GM12878 (cell line): ENCODE results near the gene PHC2. TPM values are rescaled to one million over a fixed set of nuclear protein-coding genes. Genes with fewer than 3 reads are reported as not detected.

Experiments used
- ATAC-seq: fragments of 200-7000 bp; cut with Tn5 transposase; 3 replicates; pipeline ENCODE4 v1.9.1; 2020; ENCODE audit warnings: mild to moderate bottlenecking, moderate library complexity
- BruUV-seq: library from RNA; stranded (reverse); fragments of 400-500 nt; replicated peaks from 2 replicates; lab custom pipeline; 2021; lab: Mats Ljungman, UMichigan
- CTCF ChIA-PET: fragments of 300-600 bp; sonication (Branson Sonifier 250); formaldehyde crosslinking; extraction: SDS; loops from one replicate; lab custom pipeline; 2021; ENCODE audit warnings: inconsistent platforms; lab: Yijun Ruan, JAX
- POLR2A ChIA-PET: fragments of 350-600 bp; formaldehyde crosslinking; extraction: SDS; loops from one replicate; lab custom pipeline; 2021; ENCODE audit warnings: inconsistent platforms; lab: Charles Lee
- RAD21 ChIA-PET: fragments of 300-600 bp; sonication (Branson Sonifier 250); formaldehyde crosslinking; loops from one replicate; lab custom pipeline; 2023; ENCODE audit warnings: antibody characterized with exemption; ENCODE audit not compliant: unreplicated experiment; lab: Charles Lee
- SMC1A ChIA-PET: fragments of 300-600 bp; sonication (Branson Sonifier 250); formaldehyde crosslinking; loops from one replicate; lab custom pipeline; 2023; ENCODE audit not compliant: unreplicated experiment, uncharacterized antibody; lab: Charles Lee
- DNase-seq: peaks from one replicate; pipeline ENCODE4 v3.0.0-alpha.2; 2011; ENCODE audit warnings: low read depth, low spot score
- FAIRE-seq: peaks from 3 replicates; lab custom pipeline; 2011; peaks lifted over from hg19 to GRCh38; lab: Jason Lieb, UNC
- H2AFZ ChIP-seq: 2 replicates; pipeline ENCODE4 v1.6.0; 2011; ENCODE audit warnings: low read depth, low read length, control low read depth; ENCODE audit not compliant: control insufficient read depth
- H3K27ac ChIP-seq: 2 replicates; pipeline ENCODE4 v1.5.1; 2011; ENCODE audit warnings: control low read depth; ENCODE audit not compliant: control insufficient read depth, insufficient read depth
- H3K27me3 ChIP-seq, 2 experiments: replicated peaks in 1 of 2; 2 replicates each; pipeline versions ENCODE4 v1.6.0 to v1.6.1; 2011; ENCODE audit warnings: low read length in 1 of 2; ENCODE audit not compliant: control insufficient read depth in 2 of 2, insufficient read depth in 2 of 2
- H3K36me3 ChIP-seq, 2 experiments: 2 replicates each; pipeline ENCODE4 v1.5.1; 2011; ENCODE audit warnings: low read length in 1 of 2; ENCODE audit not compliant: control insufficient read depth in 2 of 2, insufficient read depth in 2 of 2
- H3K4me1 ChIP-seq: 2 replicates; pipeline ENCODE4 v1.6.1; 2011; ENCODE audit warnings: mild to moderate bottlenecking, low read length, moderate library complexity, mixed read lengths; ENCODE audit not compliant: control insufficient read depth, insufficient read depth
- H3K4me2 ChIP-seq: 2 replicates; pipeline ENCODE4 v1.6.0; 2011; ENCODE audit warnings: control low read depth; ENCODE audit not compliant: control insufficient read depth, insufficient read depth
- H3K4me3 ChIP-seq: fragments of 200-600 bp; sonication (generic); 2 replicates; pipeline ENCODE4 v1.5.1; 2016
- H3K79me2 ChIP-seq: 2 replicates; pipeline ENCODE4 v1.6.0; 2011; ENCODE audit warnings: low read length; ENCODE audit not compliant: control insufficient read depth, insufficient read depth
- H3K9ac ChIP-seq: 2 replicates; pipeline ENCODE4 v1.8.0; 2011; ENCODE audit warnings: low read length, control low read depth, mixed read lengths; ENCODE audit not compliant: control insufficient read depth, insufficient read depth
- H3K9me3 ChIP-seq: replicated peaks from 3 replicates; pipeline ENCODE4 v1.5.1; 2011; ENCODE audit warnings: mild to moderate bottlenecking, low read length; ENCODE audit not compliant: control insufficient read depth, insufficient read depth
- H4K20me1 ChIP-seq: 2 replicates; pipeline ENCODE4 v1.6.0; 2011; ENCODE audit not compliant: control insufficient read depth, insufficient read depth
- CHD2 ChIP-seq: IDR thresholded peaks from 2 replicates; pipeline ENCODE4 v1.6.1; 2011; ENCODE audit warnings: low read depth, low read length, improper control_type of control experiment, borderline replicate concordance
- E2F4 ChIP-seq: IDR thresholded peaks from 2 replicates; pipeline ENCODE4 v1.6.1; 2012; ENCODE audit warnings: low read depth, low read length, improper control_type of control experiment
- EED ChIP-seq: sonication (generic); IDR thresholded peaks from 2 replicates; pipeline ENCODE4 v1.6.1; 2016; ENCODE audit warnings: antibody characterized with exemption, low read depth
- EZH2 ChIP-seq: IDR thresholded peaks from 2 replicates; pipeline ENCODE4 v1.6.1; 2012; ENCODE audit warnings: low read depth, mild to moderate bottlenecking, control low read depth, inconsistent platforms, low read length, borderline replicate concordance; ENCODE audit not compliant: control insufficient read depth
- NFIC ChIP-seq: IDR thresholded peaks from 2 replicates; pipeline ENCODE4 v1.6.1; 2012; ENCODE audit warnings: low read depth, mild to moderate bottlenecking, inconsistent platforms, low read length, moderate library complexity
- SP1 ChIP-seq: IDR thresholded peaks from one replicate; pipeline ENCODE4 v1.6.1; 2011; ENCODE audit warnings: low read depth, low read length
- USF2 ChIP-seq: IDR thresholded peaks from 2 replicates; pipeline ENCODE4 v1.6.1; 2011; ENCODE audit warnings: low read depth, low read length, improper control_type of control experiment, borderline replicate concordance
- ZBTB4 ChIP-seq: fragments of 450-650 bp; formaldehyde crosslinking; IDR thresholded peaks from 2 replicates; pipeline ENCODE4 v1.4.0; 2022; ENCODE audit warnings: mild to moderate bottlenecking, moderate library complexity
- WGBS: methylation state at CpG from one replicate; pipeline ENCODE4 v1.1.6; 2016; ENCODE audit warnings: low lambda C conversion rate; ENCODE audit not compliant: insufficient replicate concordance, insufficient coverage; ENCODE audit errors: missing lambda C conversion rate; 5-methylcytosine and 5-hydroxymethylcytosine counted together
- in situ Hi-C: fragments of 300-500 bp; cut with MboI; formaldehyde crosslinking; loops from 9 replicates; pipeline ENCODE4 v1.14.3; 2018; ENCODE audit warnings: mixed read lengths
- intact Hi-C: fragments of 100-400 bp; cut with micrococcal nuclease; formaldehyde crosslinking; loops from one replicate; pipeline ENCODE4 v1.14.2; 2022; ENCODE audit not compliant: unreplicated experiment
- polyA plus RNA-seq, 11 experiments: library from polyadenylated mRNA; depleted of rRNA in 4 of 11; unstranded in 6 of 11; stranded (reverse) in 5 of 11; fragments of >200 nt; fragmentation: Nextera tagmentation in 4 of 11; fragmentation: Illumina TruSeq in 1 of 11; extraction: Ambion mirVana in 4 of 11; extraction: Trizol in 1 of 11; gene quantifications; 1 replicate in 1 of 11; 2 replicates in 10 of 11; pipeline versions ENCODE4 v1.2.1 to v1.2.3, GENCODE V29; 2011 to 2016; ENCODE audit warnings: inconsistent platforms in 2 of 11, missing spikeins in 2 of 11, low read depth in 1 of 11
- total RNA-seq, 4 experiments: library from RNA; depleted of rRNA in 3 of 4; stranded (reverse); fragments of >200 nt in 3 of 4; fragmentation: Illumina TruSeq in 1 of 4; extraction: Trizol in 1 of 4; gene quantifications; 2 replicates each; pipeline versions ENCODE4 v1.2.1 to v1.2.3, GENCODE V29; 2013 to 2021
- TF ChIP-seq, protein P1 (sequence below): IDR thresholded peaks from 2 replicates; pipeline ENCODE4 v1.6.1; 2012; ENCODE audit warnings: improper control_type of control experiment, low read depth, low read length; ENCODE audit not compliant: insufficient replicate concordance

Gene PHC2
- total and polyA plus RNA-seq, 10 of the 15 experiments (the other 5 are each of a cell fraction or from before 2014, with no cell fraction given): 2.0 to 35.9 (median 16.4) TPM

- Histone ChIP-seq H3K4me1 (no peaks in the 10 kb centered on the region), H3K79me2 (no peaks in the 10 kb centered on the region), H3K4me3 (no peak overlapping the region), H3K4me2 (no peak overlapping the region), H4K20me1 (no peaks in the 10 kb centered on the region), H3K36me3 (no peaks in the 10 kb centered on the region), H3K9me3 (no peaks in the 10 kb centered on the region), H2AFZ (no peak overlapping the region), H3K27ac (no peak overlapping the region), H3K27me3 (no peaks in the 10 kb centered on the region; a peak in 2 of 4 replicates), H3K9ac (no peak overlapping the region)
- 47% methylated on average over 1 of the region's 1 CpG for WGBS
- BruUV-seq: no TSS peak
- RAD21 ChIA-PET: no interaction called here
- in situ Hi-C loops (no loop called here), intact Hi-C loops (no loop called here)
- POLR2A ChIA-PET: no interaction called here
- no peak for FAIRE-seq
- TF ChIP-seq USF2 (no peak), EZH2 (no peak), ZBTB4 (CRISPR knock-in tag) (no peak), CHD2 (no peak), EED (no peak), NFIC (no peak), E2F4 (no peak), SP1 (no peak)
- TF ChIP-seq, protein P1, sequence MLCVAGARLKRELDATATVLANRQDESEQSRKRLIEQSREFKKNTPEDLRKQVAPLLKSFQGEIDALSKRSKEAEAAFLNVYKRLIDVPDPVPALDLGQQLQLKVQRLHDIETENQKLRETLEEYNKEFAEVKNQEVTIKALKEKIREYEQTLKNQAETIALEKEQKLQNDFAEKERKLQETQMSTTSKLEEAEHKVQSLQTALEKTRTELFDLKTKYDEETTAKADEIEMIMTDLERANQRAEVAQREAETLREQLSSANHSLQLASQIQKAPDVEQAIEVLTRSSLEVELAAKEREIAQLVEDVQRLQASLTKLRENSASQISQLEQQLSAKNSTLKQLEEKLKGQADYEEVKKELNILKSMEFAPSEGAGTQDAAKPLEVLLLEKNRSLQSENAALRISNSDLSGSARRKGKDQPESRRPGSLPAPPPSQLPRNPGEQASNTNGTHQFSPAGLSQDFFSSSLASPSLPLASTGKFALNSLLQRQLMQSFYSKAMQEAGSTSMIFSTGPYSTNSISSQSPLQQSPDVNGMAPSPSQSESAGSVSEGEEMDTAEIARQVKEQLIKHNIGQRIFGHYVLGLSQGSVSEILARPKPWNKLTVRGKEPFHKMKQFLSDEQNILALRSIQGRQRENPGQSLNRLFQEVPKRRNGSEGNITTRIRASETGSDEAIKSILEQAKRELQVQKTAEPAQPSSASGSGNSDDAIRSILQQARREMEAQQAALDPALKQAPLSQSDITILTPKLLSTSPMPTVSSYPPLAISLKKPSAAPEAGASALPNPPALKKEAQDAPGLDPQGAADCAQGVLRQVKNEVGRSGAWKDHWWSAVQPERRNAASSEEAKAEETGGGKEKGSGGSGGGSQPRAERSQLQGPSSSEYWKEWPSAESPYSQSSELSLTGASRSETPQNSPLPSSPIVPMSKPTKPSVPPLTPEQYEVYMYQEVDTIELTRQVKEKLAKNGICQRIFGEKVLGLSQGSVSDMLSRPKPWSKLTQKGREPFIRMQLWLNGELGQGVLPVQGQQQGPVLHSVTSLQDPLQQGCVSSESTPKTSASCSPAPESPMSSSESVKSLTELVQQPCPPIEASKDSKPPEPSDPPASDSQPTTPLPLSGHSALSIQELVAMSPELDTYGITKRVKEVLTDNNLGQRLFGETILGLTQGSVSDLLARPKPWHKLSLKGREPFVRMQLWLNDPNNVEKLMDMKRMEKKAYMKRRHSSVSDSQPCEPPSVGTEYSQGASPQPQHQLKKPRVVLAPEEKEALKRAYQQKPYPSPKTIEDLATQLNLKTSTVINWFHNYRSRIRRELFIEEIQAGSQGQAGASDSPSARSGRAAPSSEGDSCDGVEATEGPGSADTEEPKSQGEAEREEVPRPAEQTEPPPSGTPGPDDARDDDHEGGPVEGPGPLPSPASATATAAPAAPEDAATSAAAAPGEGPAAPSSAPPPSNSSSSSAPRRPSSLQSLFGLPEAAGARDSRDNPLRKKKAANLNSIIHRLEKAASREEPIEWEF: no peak
- CTCF ChIA-PET: interaction anchor here (0.7 to 0.9 kb wide), 2 partner anchors 21 to 22 kb away, joined by 3 read pairs; no protein-coding TSS in a partner anchor
- no peak for DNase-seq
- ATAC-seq: no peak
- SMC1A ChIA-PET: no interaction called here
These were observed 113.5 kb downstream of the PHC2 start for GRCh38 chr1:33317354-33317753.
